Thoracic aorta (tissue), 2 donors: ENCODE measurements around the gene ANKRD31. TPM values are rescaled to one million over a fixed set of nuclear protein-coding genes. Genes with fewer than 3 reads are reported as not detected.

ENCODE experiments used
- ATAC-seq: fragments of 150-250 bp; one replicate; pipeline ENCODE4 v1.8.0; 2017; ENCODE audit warnings: low read depth; ENCODE audit not compliant: insufficient number of reproducible peaks, low FRiP score
- DNase-seq: peaks from one replicate; pipeline ENCODE4 v3.0.0-alpha.2; 2020; ENCODE audit warnings: low spot score
- H3K27ac ChIP-seq, 2 donors: fragments of 200-600 bp; sonication (generic); 1 replicate in 1 of 2; 2 replicates in 1 of 2; pipeline ENCODE4 v1.5.1; 2016; ENCODE audit warnings: mild to moderate bottlenecking in 2 of 2, moderate library complexity in 2 of 2
- H3K27me3 ChIP-seq: fragments of 200-600 bp; sonication (generic); replicated peaks from 2 replicates; pipeline ENCODE4 v1.6.0; 2016; ENCODE audit warnings: mild to moderate bottlenecking; ENCODE audit not compliant: insufficient read depth
- H3K36me3 ChIP-seq: fragments of 200-600 bp; sonication (generic); one replicate; pipeline ENCODE4 v1.5.1; 2016
- H3K4me1 ChIP-seq, 2 donors: fragments of 200-600 bp; sonication (generic); 1 replicate in 1 of 2; 2 replicates in 1 of 2; pipeline versions ENCODE4 v1.5.1 to v1.6.0; 2016; ENCODE audit warnings: low read depth in 2 of 2, mild to moderate bottlenecking in 1 of 2; ENCODE audit not compliant: control insufficient read depth in 1 of 2
- H3K4me3 ChIP-seq: fragments of 200-600 bp; sonication (generic); 2 replicates; pipeline ENCODE4 v1.5.1; 2016; ENCODE audit warnings: mild to moderate bottlenecking
- H3K9me3 ChIP-seq: fragments of 200-600 bp; sonication (generic); 2 replicates; pipeline ENCODE4 v1.5.1; 2016
- total RNA-seq, 2 donors: library from RNA; depleted of rRNA; stranded (reverse); fragments of >200 nt; gene quantifications; one replicate each; pipeline versions ENCODE4 v1.1.0 to v1.2.3, GENCODE V29; 2016
- TF ChIP-seq, protein P1 (sequence below): fragments of 200-600 bp; sonication (generic); IDR thresholded peaks from one replicate; pipeline ENCODE4 v1.5.1; 2019; ENCODE audit warnings: antibody characterized with exemption

ANKRD31 gene
- total RNA-seq, 2 donors from 2014 or later: 0.14 TPM; not detected in 1

DNA sequence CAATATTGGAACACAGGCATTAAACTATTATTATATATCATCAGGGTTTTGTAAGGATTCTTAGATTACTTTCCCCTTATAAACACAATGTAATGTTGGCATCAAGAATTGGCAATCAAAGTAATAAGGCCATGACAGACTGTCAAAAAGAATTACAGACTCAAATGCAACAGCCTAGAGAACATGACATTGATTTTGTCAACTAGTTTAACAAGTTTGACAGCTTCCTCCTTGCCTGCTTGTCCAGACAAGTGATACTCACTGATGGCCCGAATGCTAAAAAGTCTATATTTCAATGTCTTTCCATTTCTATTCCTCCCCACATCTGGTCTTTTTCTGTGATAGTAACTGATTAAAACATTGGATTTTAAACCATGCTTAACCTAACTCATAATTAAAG is 6.4 kb upstream of the ANKRD31 start:
- no peak for ATAC-seq
- H3K4me3 ChIP-seq: no peak overlapping the region
- TF ChIP-seq, protein P1, sequence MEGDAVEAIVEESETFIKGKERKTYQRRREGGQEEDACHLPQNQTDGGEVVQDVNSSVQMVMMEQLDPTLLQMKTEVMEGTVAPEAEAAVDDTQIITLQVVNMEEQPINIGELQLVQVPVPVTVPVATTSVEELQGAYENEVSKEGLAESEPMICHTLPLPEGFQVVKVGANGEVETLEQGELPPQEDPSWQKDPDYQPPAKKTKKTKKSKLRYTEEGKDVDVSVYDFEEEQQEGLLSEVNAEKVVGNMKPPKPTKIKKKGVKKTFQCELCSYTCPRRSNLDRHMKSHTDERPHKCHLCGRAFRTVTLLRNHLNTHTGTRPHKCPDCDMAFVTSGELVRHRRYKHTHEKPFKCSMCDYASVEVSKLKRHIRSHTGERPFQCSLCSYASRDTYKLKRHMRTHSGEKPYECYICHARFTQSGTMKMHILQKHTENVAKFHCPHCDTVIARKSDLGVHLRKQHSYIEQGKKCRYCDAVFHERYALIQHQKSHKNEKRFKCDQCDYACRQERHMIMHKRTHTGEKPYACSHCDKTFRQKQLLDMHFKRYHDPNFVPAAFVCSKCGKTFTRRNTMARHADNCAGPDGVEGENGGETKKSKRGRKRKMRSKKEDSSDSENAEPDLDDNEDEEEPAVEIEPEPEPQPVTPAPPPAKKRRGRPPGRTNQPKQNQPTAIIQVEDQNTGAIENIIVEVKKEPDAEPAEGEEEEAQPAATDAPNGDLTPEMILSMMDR: no peak
- no peaks in the 10 kb centered on the region for H3K27me3 ChIP-seq
- H3K36me3 ChIP-seq: no peaks in the 10 kb centered on the region
- DNase-seq: no peak
- H3K27ac ChIP-seq: no peak overlapping the region
- H3K4me1 ChIP-seq: no peaks in the 10 kb centered on the region
- no peaks in the 10 kb centered on the region for H3K9me3 ChIP-seq

DNA sequence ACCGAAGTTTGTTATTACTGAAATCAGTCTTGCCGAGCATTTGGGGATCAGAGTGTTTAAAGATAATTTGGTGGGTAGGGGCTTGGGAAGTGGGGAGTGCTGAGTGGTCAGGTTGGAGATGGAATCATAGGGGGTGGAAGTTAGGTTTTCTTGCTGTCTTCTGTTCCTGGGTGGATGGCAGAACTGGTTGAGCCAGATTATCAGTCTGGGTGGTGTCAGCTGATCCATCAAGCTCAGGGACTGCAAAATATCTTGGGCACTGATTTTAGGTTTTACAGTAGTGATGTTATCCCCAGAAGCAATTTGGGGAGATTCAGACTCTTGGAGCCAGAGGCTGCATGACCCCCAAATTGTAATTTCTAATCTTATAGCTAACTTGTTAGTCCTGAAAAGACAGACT is 5.4 kb upstream of the ANKRD31 start:
- H3K27me3 ChIP-seq: no peaks in the 10 kb centered on the region
- H3K27ac ChIP-seq: no peak overlapping the region
- ATAC-seq (no peak), DNase-seq (no peak)
- H3K9me3 ChIP-seq: no peaks in the 10 kb centered on the region
- H3K36me3 ChIP-seq: no peaks in the 10 kb centered on the region
- TF ChIP-seq, protein P1: no peak
- H3K4me3 ChIP-seq: no peak overlapping the region
- H3K4me1 ChIP-seq: no peaks in the 10 kb centered on the region

DNA sequence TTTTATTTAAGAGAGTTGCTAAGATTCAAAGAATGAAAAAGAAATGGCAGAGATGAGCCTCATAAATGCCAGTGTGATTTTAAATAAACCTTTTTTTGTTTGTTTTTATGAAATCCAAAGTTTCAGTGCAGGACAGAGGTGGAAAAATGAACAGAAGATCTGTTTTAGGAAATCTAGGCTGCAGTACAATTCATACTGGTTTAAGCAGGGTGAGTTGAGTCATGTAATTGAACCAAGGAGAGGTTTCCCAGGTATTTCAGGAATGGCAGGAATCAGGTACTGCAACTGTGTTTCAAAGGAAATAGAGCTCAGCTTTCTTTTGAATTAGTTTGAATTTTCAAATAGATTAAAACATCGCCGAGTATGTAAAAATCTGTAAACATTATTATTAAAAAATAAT is 3.0 kb upstream of the ANKRD31 start:
- DNase-seq (no peak), ATAC-seq (no peak)
- Histone ChIP-seq H3K27me3 (no peaks in the 10 kb centered on the region), H3K36me3 (no peaks in the 10 kb centered on the region), H3K4me1 (peaks cover 0 to 5% of the 10 kb centered on the region in 2 donors), H3K4me3 (no peak overlapping the region), H3K9me3 (no peaks in the 10 kb centered on the region), H3K27ac (no peak overlapping the region)
- TF ChIP-seq, protein P1: no peak

DNA sequence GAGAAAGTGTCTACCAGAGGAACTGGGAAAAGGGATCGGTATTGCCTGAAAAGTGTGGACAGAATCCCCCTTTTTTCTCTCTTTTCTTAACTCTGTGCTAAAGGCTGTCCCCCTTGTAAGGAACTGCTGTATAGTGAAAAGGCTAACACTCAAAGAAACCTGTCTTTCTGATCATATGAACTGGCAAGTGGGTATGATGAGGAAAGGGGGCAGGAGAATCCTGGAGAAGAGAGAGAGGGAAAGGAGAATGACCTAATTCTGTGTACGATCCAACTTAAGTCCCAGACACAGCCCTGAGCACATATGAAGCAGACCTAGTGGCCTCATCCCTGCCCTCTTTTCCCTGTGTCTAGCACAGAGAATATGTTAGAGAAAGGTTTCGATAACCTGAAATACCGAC is 967 bp downstream of the ANKRD31 start:
- ATAC-seq: no peak
- H3K4me3 ChIP-seq: peak overlapping the region; percentile 78
- H3K4me1 ChIP-seq: peaks cover 0 to 5% of the 10 kb centered on the region in 2 donors
- DNase-seq: no peak
- H3K9me3 ChIP-seq: no peaks in the 10 kb centered on the region
- TF ChIP-seq, protein P1: no peak
- H3K27ac ChIP-seq: peak overlapping the region in 1 of 2 donors; percentile 51
- no peaks in the 10 kb centered on the region for H3K27me3 ChIP-seq
- no peaks in the 10 kb centered on the region for H3K36me3 ChIP-seq

DNA sequence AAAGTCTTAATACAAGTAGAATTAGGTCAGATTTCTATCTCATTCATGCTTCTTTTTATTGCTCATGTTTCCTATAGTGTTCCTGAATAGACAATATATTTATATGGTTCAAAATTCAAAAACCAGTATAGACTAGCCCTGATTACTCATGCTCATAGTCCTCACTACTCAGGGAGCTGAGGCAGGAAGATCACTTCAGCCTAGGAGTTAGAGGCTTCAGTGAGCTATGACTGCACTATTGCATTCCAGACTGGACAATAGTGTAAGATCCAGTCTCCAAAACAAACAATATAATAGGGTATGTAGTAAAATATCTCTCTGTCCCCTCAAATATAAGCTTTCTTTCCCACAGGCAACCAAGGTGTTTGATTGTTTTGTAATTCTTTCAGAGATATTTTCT is 2.4 kb downstream of the ANKRD31 start:
- no peaks in the 10 kb centered on the region for H3K27me3 ChIP-seq
- H3K4me1 ChIP-seq: peaks cover 0 to 5% of the 10 kb centered on the region in 2 donors
- H3K9me3 ChIP-seq: no peaks in the 10 kb centered on the region
- no peaks in the 10 kb centered on the region for H3K36me3 ChIP-seq
- ATAC-seq (no peak), DNase-seq (no peak)
- TF ChIP-seq, protein P1: no peak
- no peak overlapping the region for H3K4me3 ChIP-seq
- H3K27ac ChIP-seq: no peak overlapping the region
